Hepatocyte (in vitro differentiated cells): Measurements from ENCODE around the gene SAMD3. TPM values are rescaled to one million over a fixed set of nuclear protein-coding genes. Genes with fewer than 3 reads are reported as not detected.
A peak's percentile ranks its signal among the peaks of the same experiment; 100 is the strongest.

Source experiments
- DNase-seq: peaks from one replicate; pipeline ENCODE4 v3.0.0-alpha.2; 2016; ENCODE audit warnings: low spot score
- H2AFZ ChIP-seq: fragments of 200-600 bp; sonication (generic); 2 replicates; pipeline ENCODE4 v1.6.0; 2016; ENCODE audit warnings: antibody characterized with exemption, mild to moderate bottlenecking
- H3K27ac ChIP-seq: fragments of 200-600 bp; sonication (generic); 2 replicates; pipeline ENCODE4 v1.5.1; 2016; ENCODE audit warnings: mild to moderate bottlenecking
- H3K27me3 ChIP-seq: fragments of 200-600 bp; sonication (generic); 2 replicates; pipeline ENCODE4 v1.6.1; 2016
- H3K36me3 ChIP-seq: fragments of 200-600 bp; sonication (generic); replicated peaks from 2 replicates; pipeline ENCODE4 v1.5.1; 2016; ENCODE audit warnings: low read depth; ENCODE audit not compliant: insufficient read depth
- H3K4me1 ChIP-seq: fragments of 200-600 bp; sonication (generic); 2 replicates; pipeline ENCODE4 v1.5.1; 2016; ENCODE audit warnings: mild to moderate bottlenecking, moderate library complexity; ENCODE audit not compliant: insufficient read depth
- H3K4me2 ChIP-seq: fragments of 200-600 bp; sonication (generic); 2 replicates; pipeline ENCODE4 v1.6.0; 2016
- H3K4me3 ChIP-seq: fragments of 200-600 bp; sonication (generic); 2 replicates; pipeline ENCODE4 v1.5.1; 2016; ENCODE audit warnings: mild to moderate bottlenecking
- H3K79me2 ChIP-seq: fragments of 200-600 bp; sonication (generic); 2 replicates; pipeline ENCODE4 v1.6.0; 2017; ENCODE audit warnings: mild to moderate bottlenecking
- H3K9me2 ChIP-seq: fragments of 200-600 bp; sonication (generic); replicated peaks from 2 replicates; pipeline ENCODE4 v1.6.0; 2017; ENCODE audit warnings: mild to moderate bottlenecking; ENCODE audit not compliant: insufficient read depth
- H3K9me3 ChIP-seq: fragments of 200-600 bp; sonication (generic); 2 replicates; pipeline ENCODE4 v1.5.1; 2016; ENCODE audit warnings: low read depth, mild to moderate bottlenecking
- H4K20me1 ChIP-seq: fragments of 200-600 bp; sonication (generic); 2 replicates; pipeline ENCODE4 v1.6.0; 2016; ENCODE audit warnings: mild to moderate bottlenecking; ENCODE audit not compliant: insufficient read depth, poor library complexity, severe bottlenecking
- EZH2 ChIP-seq: fragments of 200-600 bp; sonication (generic); IDR thresholded peaks from 2 replicates; pipeline ENCODE4 v1.6.1; 2016; ENCODE audit warnings: antibody characterized with exemption, mild to moderate bottlenecking, borderline replicate concordance
- EZH2phosphoT487 ChIP-seq: fragments of 200-600 bp; sonication (generic); IDR thresholded peaks from one replicate; pipeline ENCODE4 v1.6.1; 2018; ENCODE audit warnings: antibody characterized with exemption, mild to moderate bottlenecking, low read depth, moderate library complexity; ENCODE audit not compliant: unreplicated experiment, severe bottlenecking
- WGBS: methylation state at CpG from one replicate; pipeline ENCODE4 v1.1.6; 2016; ENCODE audit warnings: low lambda C conversion rate; ENCODE audit errors: missing lambda C conversion rate; 5-methylcytosine and 5-hydroxymethylcytosine counted together
- polyA plus RNA-seq: library from polyadenylated mRNA; unstranded; fragments of >200 nt; fragmentation: Nextera tagmentation; extraction: Ambion mirVana; gene quantifications from 2 replicates; pipeline ENCODE4 v1.2.1, GENCODE V29; 2016
- total RNA-seq: library from RNA; depleted of rRNA; stranded (reverse); fragments of >200 nt; gene quantifications from 2 replicates; pipeline ENCODE4 v1.2.3, GENCODE V29; 2014
- TF ChIP-seq, protein P1 (sequence below): fragments of 200-600 bp; sonication (generic); IDR thresholded peaks from 2 replicates; pipeline ENCODE4 v1.5.1; 2016; ENCODE audit warnings: antibody characterized with exemption, mild to moderate bottlenecking; ENCODE audit not compliant: poor library complexity

SAMD3 gene
- total and polyA plus RNA-seq, 2 experiments from 2014 or later = 0.81 to 2.2 TPM

DNA sequence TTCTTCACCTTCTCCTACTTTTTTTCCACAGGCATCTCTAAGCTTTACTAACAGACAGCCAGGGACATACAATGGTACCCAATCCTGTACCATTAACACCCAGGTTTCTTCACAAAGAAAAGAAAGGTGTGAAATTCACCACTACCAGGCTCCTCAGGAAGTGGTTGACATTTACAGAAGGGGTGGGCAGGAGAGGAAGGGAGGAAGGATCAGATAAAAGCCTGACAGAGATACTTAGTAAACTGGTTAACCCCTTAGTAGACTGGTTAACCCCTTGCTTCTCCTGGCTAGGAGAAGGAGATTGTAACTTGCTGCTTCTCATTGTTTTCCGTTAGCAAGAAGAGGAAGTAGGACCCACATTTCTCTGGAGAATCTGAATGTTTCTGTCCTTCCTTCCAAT lies 7.2 kb downstream of the SAMD3 start:
- H3K27me3 ChIP-seq = no peaks in the 10 kb centered on the region
- no peaks in the 10 kb centered on the region for H3K79me2 ChIP-seq
- no peaks in the 10 kb centered on the region for H4K20me1 ChIP-seq
- no peak overlapping the region for H3K4me2 ChIP-seq
- H3K4me3 ChIP-seq = no peak overlapping the region
- WGBS = 25% methylated on average over 1 of the region's 1 CpG
- H3K4me1 ChIP-seq = peaks cover 4% of the 10 kb centered on the region
- no peaks in the 10 kb centered on the region for H3K36me3 ChIP-seq
- H3K9me3 ChIP-seq = no peaks in the 10 kb centered on the region
- no peak overlapping the region for H2AFZ ChIP-seq
- no peak for DNase-seq
- no peaks in the 10 kb centered on the region for H3K9me2 ChIP-seq
- no peak for TF ChIP-seq EZH2
- no peak overlapping the region for H3K27ac ChIP-seq

DNA sequence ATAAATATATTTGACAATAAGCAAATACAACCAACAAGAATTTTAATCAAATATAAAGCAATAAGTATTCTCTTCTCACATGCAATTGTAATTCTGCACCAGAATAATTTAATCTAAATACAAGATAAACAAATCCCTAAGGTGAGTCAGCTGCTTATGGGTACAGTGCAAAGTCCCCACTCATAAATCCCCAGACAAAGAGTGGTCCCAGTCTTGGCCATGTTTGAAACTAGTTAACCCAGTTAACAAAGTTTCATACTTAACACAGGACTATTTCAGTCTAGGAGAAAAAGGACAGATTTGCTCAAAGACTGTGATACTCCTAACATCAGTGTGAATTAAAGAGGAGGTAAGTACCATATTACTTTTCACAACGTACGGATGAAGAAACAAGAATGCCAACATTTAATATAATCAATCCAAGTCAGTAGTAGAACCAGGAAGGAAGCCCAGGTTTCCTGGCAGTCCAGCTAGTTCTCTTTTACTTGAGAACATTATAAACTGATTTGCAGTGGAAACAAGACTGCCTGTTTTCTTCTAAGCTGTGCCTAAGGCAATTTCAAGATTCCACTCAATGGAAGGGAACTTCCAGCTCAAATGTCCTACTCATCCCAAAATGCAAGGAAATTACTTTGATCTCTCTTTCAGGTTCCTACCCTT lies 10.4 kb downstream of the SAMD3 start:
- WGBS = 45% methylated on average over 2 of the region's 2 CpGs
- no peak overlapping the region for H2AFZ ChIP-seq

DNA sequence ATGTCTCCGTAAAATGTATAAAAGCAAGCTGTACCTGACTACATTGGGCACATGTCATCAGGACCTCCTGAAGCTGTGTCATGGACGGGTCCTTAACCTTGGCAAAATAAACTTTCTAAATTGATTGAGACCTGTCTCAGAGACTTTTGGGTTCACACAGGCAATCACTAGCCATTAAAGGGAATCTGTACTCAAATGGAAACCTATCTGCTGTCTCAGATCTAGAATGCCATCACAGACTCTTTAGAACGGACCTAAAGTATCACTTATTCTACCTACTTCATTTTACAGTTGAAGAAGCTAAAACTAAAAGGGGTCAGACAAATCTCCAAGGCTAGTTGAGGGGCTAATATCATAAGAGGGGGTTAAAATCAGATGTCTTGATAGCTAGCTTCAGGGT lies 11.1 kb downstream of the SAMD3 start:
- Histone ChIP-seq H3K4me3 (no peak overlapping the region), H2AFZ (no peak overlapping the region), H3K9me2 (no peaks in the 10 kb centered on the region), H3K4me2 (no peak overlapping the region), H3K27ac (no peak overlapping the region), H3K36me3 (no peaks in the 10 kb centered on the region), H3K27me3 (no peaks in the 10 kb centered on the region), H3K79me2 (no peaks in the 10 kb centered on the region), H3K4me1 (peaks cover 4% of the 10 kb centered on the region), H4K20me1 (no peaks in the 10 kb centered on the region), H3K9me3 (no peaks in the 10 kb centered on the region)
- DNase-seq = no peak
- WGBS = 88% methylated on average over 3 of the region's 3 CpGs
- TF ChIP-seq, protein P1, sequence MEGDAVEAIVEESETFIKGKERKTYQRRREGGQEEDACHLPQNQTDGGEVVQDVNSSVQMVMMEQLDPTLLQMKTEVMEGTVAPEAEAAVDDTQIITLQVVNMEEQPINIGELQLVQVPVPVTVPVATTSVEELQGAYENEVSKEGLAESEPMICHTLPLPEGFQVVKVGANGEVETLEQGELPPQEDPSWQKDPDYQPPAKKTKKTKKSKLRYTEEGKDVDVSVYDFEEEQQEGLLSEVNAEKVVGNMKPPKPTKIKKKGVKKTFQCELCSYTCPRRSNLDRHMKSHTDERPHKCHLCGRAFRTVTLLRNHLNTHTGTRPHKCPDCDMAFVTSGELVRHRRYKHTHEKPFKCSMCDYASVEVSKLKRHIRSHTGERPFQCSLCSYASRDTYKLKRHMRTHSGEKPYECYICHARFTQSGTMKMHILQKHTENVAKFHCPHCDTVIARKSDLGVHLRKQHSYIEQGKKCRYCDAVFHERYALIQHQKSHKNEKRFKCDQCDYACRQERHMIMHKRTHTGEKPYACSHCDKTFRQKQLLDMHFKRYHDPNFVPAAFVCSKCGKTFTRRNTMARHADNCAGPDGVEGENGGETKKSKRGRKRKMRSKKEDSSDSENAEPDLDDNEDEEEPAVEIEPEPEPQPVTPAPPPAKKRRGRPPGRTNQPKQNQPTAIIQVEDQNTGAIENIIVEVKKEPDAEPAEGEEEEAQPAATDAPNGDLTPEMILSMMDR = no peak
- TF ChIP-seq EZH2phosphoT487 (no peak), EZH2 (no peak)

More for the DNA sequence above, 10.4 kb downstream of the SAMD3 start:
- Histone ChIP-seq H3K4me2 (no peak overlapping the region), H4K20me1 (no peaks in the 10 kb centered on the region), H3K4me1 (peaks cover 4% of the 10 kb centered on the region), H3K4me3 (no peak overlapping the region), H3K9me3 (no peaks in the 10 kb centered on the region), H3K27ac (peak overlapping the region; percentile 21), H3K9me2 (no peaks in the 10 kb centered on the region), H3K79me2 (no peaks in the 10 kb centered on the region), H3K27me3 (no peaks in the 10 kb centered on the region), H3K36me3 (no peaks in the 10 kb centered on the region)
- TF ChIP-seq EZH2phosphoT487 = no peak
- no peak for TF ChIP-seq EZH2
- TF ChIP-seq, protein P1 = no peak
- peak; percentile 15 for DNase-seq

DNA sequence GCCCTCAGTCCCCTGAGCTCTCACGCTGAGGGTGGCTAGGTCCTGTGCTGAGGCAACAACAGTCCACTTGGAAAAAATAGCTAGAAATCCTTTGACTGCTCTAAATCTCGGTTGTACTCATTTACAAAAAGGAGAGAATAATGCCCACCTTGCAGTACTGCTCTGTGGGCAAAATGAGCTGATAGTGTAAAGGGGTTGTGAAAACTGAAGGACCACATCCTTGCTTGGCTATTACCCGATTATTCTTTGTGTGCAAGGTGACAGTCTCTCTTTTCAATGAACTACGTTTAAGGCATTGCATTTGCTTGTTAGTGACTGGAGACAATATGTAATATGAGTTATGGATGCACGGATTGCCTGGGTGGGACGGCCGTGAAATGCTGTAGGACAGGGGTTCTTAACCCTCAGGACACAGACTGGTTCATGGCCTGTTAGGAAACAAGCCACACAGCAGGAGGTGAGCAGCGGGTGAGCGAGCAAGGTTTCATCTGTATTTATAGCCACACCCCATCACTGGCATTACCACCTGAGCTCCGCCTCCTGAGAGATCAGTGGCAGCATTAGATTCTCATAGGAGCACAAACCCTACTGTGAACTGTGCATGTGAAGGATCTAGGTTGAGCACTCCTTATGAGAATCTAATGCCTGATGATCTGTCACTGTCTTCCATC lies 14.6 kb downstream of the SAMD3 start:
- Histone ChIP-seq H3K4me3 (no peak overlapping the region), H3K27me3 (no peaks in the 10 kb centered on the region), H3K79me2 (no peaks in the 10 kb centered on the region), H2AFZ (no peak overlapping the region), H3K4me2 (no peak overlapping the region), H3K36me3 (no peaks in the 10 kb centered on the region), H3K27ac (no peak overlapping the region), H3K4me1 (peaks cover 4% of the 10 kb centered on the region), H3K9me2 (no peaks in the 10 kb centered on the region), H4K20me1 (no peaks in the 10 kb centered on the region), H3K9me3 (no peaks in the 10 kb centered on the region)
- 98% methylated on average over 10 of the region's 10 CpGs for WGBS
- TF ChIP-seq, protein P1 = no peak
- no peak for TF ChIP-seq EZH2
- no peak for TF ChIP-seq EZH2phosphoT487
- DNase-seq = no peak
